ENCODE results near the gene SELENOF. TPM values are rescaled to one million over a fixed set of nuclear protein-coding genes. Genes with fewer than 3 reads are reported as not detected.

The SELENOF gene
- total and polyA plus RNA-seq, 10 of the 15 experiments (the other 5 are each of a cell fraction or from before 2014, with no cell fraction given) = 98.7 to 254 (median 172) TPM

DNA sequence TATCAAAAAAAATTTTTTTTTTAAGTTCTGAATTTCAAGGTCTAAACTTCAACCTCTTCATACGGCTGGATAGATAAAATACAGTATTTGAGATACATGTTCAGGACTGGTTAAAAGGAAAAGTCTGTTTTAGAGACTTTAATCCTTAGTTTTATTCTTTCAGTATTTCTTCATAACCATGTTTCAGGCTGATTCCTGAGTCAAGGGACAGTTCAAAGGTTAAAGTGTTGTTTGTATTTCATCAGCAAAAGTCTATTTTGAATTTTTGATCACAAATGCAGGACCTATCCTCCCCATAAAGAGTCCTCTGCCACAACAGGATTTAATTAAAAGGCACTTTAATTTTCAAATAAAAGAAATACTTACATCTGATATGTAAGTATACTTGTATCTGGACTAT is 53.5 kb downstream of the SELENOF start:
- Histone ChIP-seq H3K36me3 (ENCODE audit: control insufficient read depth in 2 of 2, insufficient read depth in 2 of 2, low read length in 1 of 2) (peaks cover 0 to 5% of the 10 kb centered on the region in 2 experiments; a peak in 1 of 4 replicates), H3K9ac (ENCODE audit: control insufficient read depth, insufficient read depth, low read length) (no peak overlapping the region), H3K4me2 (ENCODE audit: control insufficient read depth, insufficient read depth) (no peak overlapping the region), H4K20me1 (ENCODE audit: control insufficient read depth, insufficient read depth) (no peaks in the 10 kb centered on the region), H3K4me1 (ENCODE audit: control insufficient read depth, insufficient read depth, low read length) (no peaks in the 10 kb centered on the region), H3K27me3 (replicated peaks in 1 of 2; ENCODE audit: control insufficient read depth in 2 of 2, insufficient read depth in 2 of 2, low read length in 1 of 2) (no peaks in the 10 kb centered on the region), H3K9me3 (replicated peaks; ENCODE audit: control insufficient read depth, insufficient read depth, low read length) (no peaks in the 10 kb centered on the region), H3K79me2 (ENCODE audit: control insufficient read depth, insufficient read depth, low read length) (no peaks in the 10 kb centered on the region; the same call in 1 of the 2 replicates), H3K4me3 (no peak overlapping the region), H3K27ac (ENCODE audit: control insufficient read depth, insufficient read depth) (no peak overlapping the region), H2AFZ (ENCODE audit: control insufficient read depth, low read depth, low read length) (no peak overlapping the region)
- ChIA-PET CTCF (interaction anchor here (1.3 to 2.7 kb wide), 4 partner anchors 13 to 225 kb away, joined by 4 to 9 read pairs (median 6); no protein-coding TSS in a partner anchor), SMC1A (ENCODE audit: uncharacterized antibody, unreplicated experiment) (interaction anchor here (0.9 to 1.1 kb wide), 3 partner anchors 27 to 342 kb away, joined by 3 read pairs; no protein-coding TSS in a partner anchor), RAD21 (ENCODE audit: unreplicated experiment) (interaction anchor here (0.9 kb wide), 1 partner anchor 54 kb away, joined by 4 read pairs; the partner anchor contains the start of genes HS2ST1 and SELENOF), POLR2A (interaction anchor here (1.0 kb wide), 1 partner anchor 54 kb away, joined by 3 read pairs; the partner anchor contains the start of genes HS2ST1 and SELENOF)
- DNase-seq (ENCODE audit: low read depth, low spot score) (no peak), FAIRE-seq (no peak), ATAC-seq (no peak)
- in situ Hi-C loops (cut with MboI) = no loop called here
- TF ChIP-seq ZNF592 (IDR thresholded peaks at IDR 0.05) = no peak
- TF ChIP-seq HDAC2 (IDR thresholded peaks at IDR 0.05) = no peak
- TF ChIP-seq CREB1 (IDR thresholded peaks at IDR 0.05; ENCODE audit: low read depth) = no peak
- no peak for TF ChIP-seq CHD4 (IDR thresholded peaks at IDR 0.05)
- TF ChIP-seq CEBPB (IDR thresholded peaks at IDR 0.05; ENCODE audit: borderline replicate concordance in 1 of 2, low read depth in 2 of 2, low read length in 2 of 2) = no peak
- TF ChIP-seq MYC (IDR thresholded peaks at IDR 0.05; ENCODE audit: insufficient read depth, insufficient read length, insufficient replicate concordance, low read length, severe bottlenecking) = no peak
- TF ChIP-seq, protein P1, sequence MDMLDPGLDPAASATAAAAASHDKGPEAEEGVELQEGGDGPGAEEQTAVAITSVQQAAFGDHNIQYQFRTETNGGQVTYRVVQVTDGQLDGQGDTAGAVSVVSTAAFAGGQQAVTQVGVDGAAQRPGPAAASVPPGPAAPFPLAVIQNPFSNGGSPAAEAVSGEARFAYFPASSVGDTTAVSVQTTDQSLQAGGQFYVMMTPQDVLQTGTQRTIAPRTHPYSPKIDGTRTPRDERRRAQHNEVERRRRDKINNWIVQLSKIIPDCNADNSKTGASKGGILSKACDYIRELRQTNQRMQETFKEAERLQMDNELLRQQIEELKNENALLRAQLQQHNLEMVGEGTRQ (IDR thresholded peaks at IDR 0.05; ENCODE audit: borderline replicate concordance, low read depth, low read length) = no peak
- no peak for TF ChIP-seq ZNF384 (IDR thresholded peaks at IDR 0.05; ENCODE audit: borderline replicate concordance, low read depth, low read length)
- no peak for TF ChIP-seq ZNF24 (IDR thresholded peaks at IDR 0.05)
- 95% methylated on average over 1 of the region's 1 CpG for WGBS (ENCODE audit: insufficient coverage, insufficient replicate concordance, low lambda C conversion rate, missing lambda C conversion rate)
- intact Hi-C loops (cut with micrococcal nuclease; ENCODE audit: unreplicated experiment) = no loop called here
- BruUV-seq (replicated peaks) = no TSS peak
